ENCODE measurements around the gene TRMT1. TPM values are rescaled to one million over a fixed set of nuclear protein-coding genes. Genes with fewer than 3 reads are reported as not detected.
A peak's percentile ranks its signal among the peaks of the same experiment; 100 is the strongest.

The TRMT1 gene
- total RNA-seq, 1 experiment from 2014 or later: 109 TPM

DNA sequence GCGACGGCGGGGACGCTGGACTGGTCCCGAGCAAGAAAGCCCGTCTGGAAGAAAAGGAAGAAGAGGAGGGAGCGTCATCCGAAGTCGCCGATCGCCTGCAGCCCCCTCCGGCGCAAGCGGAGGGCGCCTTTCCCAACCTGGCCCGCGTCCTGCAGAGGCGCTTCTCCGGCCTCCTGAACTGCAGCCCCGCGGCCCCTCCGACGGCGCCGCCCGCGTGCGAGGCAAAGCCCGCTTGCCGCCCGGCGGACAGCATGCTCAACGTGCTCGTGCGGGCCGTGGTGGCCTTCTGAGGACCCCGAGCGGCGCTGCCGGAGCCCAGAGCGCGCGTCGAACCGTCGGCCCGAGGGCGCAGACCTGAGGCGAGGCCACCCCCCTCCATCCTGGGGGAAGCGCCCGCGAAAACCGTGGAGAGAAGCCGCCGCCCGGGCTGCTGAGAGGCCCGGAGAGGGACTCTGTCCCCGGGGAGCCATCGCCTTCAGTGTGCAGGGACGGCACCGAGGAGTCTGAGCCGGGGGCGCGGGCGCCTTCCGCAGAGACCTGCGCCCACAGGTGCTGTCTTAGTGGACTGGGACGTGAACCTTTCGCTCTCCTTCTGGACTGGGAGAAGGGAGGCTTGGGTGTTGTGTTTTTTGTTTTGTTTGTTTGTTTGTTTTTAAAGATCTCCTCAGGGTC, 37.2 kb upstream of the TRMT1 start:
- H3K9me3 ChIP-seq (ENCODE audit: low read depth, low read length, poor library complexity, severe bottlenecking): no peaks in the 10 kb centered on the region
- H3K4me1 ChIP-seq (ENCODE audit: insufficient read depth, low read length, poor library complexity, severe bottlenecking): peaks cover 19% of the 10 kb centered on the region
- peaks cover 17% of the 10 kb centered on the region for H3K36me3 ChIP-seq (ENCODE audit: insufficient read depth, low read length, poor library complexity, severe bottlenecking)
- TF ChIP-seq CTCF (conservative IDR thresholded peaks at IDR 0.05; ENCODE audit: low read depth, low read length) (no peak), EZH2 (IDR thresholded peaks at IDR 0.05; ENCODE audit: borderline replicate concordance, low read depth, low read length, poor library complexity, severe bottlenecking) (no peak)
- no TSS peak for BruUV-seq (replicated peaks)
- H3K4me3 ChIP-seq (ENCODE audit: low read depth, low read length, poor library complexity, severe bottlenecking): peak overlapping the region; percentile 79
- intact Hi-C loops (cut with micrococcal nuclease; ENCODE audit: unreplicated experiment): no loop called here
- CTCF ChIA-PET: no interaction called here
- no peaks in the 10 kb centered on the region for H3K27me3 ChIP-seq (replicated peaks; ENCODE audit: insufficient read depth, low read depth, low read length, poor library complexity)
- POLR2A ChIA-PET (ENCODE audit: low non-redundant PET): interaction anchor here (1.7 kb wide), 1 partner anchor 36 kb away, joined by 6 read pairs; the partner anchor contains the start of gene NACC1
- peak overlapping the region; percentile 100 for H3K27ac ChIP-seq (ENCODE audit: low read depth, low read length, poor library complexity, severe bottlenecking)
- DNase-seq (ENCODE audit: low spot score): peak; percentile 63

- Histone ChIP-seq H3K4me3 (ENCODE audit: low read depth, low read length, poor library complexity, severe bottlenecking) (peak overlapping the region; percentile 79), H3K4me1 (ENCODE audit: insufficient read depth, low read length, poor library complexity, severe bottlenecking) (peaks cover 19% of the 10 kb centered on the region), H3K9me3 (ENCODE audit: low read depth, low read length, poor library complexity, severe bottlenecking) (no peaks in the 10 kb centered on the region), H3K27me3 (replicated peaks; ENCODE audit: insufficient read depth, low read depth, low read length, poor library complexity) (no peaks in the 10 kb centered on the region), H3K36me3 (ENCODE audit: insufficient read depth, low read length, poor library complexity, severe bottlenecking) (peaks cover 17% of the 10 kb centered on the region), H3K27ac (ENCODE audit: low read depth, low read length, poor library complexity, severe bottlenecking) (peak overlapping the region; percentile 100)
- TF ChIP-seq EZH2 (IDR thresholded peaks at IDR 0.05; ENCODE audit: borderline replicate concordance, low read depth, low read length, poor library complexity, severe bottlenecking) (no peak), CTCF (conservative IDR thresholded peaks at IDR 0.05; ENCODE audit: low read depth, low read length) (peak; percentile 44)
- no peak for DNase-seq (ENCODE audit: low spot score)
- intact Hi-C loops (cut with micrococcal nuclease; ENCODE audit: unreplicated experiment): no loop called here
- POLR2A ChIA-PET (ENCODE audit: low non-redundant PET): interaction anchor here (0.7 to 1.7 kb wide), 5 partner anchors 9 to 176 kb away, joined by 3 to 13 read pairs (median 4); partner anchors contain the start of gene NACC1
- CTCF ChIA-PET: interaction anchor here (0.9 to 1.4 kb wide), 2 partner anchors 42 to 109 kb away, joined by 5 to 9 read pairs; no protein-coding TSS in a partner anchor
- BruUV-seq (replicated peaks): TSS peak; percentile 75
Observed at GRCh38 chr19:13152974-13153568, 36.5 kb upstream of the TRMT1 start.

DNA sequence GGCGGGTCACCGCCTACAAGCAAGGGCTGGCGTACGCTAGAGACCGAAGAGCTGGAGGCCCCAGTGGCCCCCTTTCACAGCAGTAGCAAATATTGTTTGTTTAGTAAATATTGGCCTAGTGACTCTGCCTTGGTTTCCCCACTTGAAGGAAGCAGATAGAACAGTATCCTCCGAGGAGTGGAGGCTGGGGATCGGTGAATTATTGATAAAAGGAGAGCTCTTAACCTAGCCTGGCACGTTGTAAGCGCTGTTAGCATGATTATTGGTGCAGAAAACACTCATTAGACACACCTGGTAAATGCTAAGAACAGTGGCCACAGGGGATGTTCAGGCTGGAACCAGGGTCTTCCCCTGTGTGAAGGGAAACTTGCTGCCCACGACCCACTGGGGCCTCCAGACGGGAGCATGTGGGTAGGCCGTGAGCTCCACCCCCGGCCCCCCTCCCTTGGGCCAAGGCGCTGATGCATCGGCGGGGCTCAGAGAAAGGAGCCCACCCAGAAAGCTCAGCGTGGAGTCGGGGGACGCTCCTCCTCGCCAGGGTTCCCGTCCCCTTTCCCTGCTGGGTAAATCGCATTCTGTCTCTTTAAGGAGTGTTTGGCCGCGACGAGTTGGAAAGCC, 35.9 kb upstream of the TRMT1 start:
- ChIA-PET POLR2A (ENCODE audit: low non-redundant PET) (interaction anchor here (0.7 to 1.7 kb wide), 5 partner anchors 9 to 175 kb away, joined by 3 to 13 read pairs (median 4); partner anchors contain the start of gene NACC1), CTCF (interaction anchor here (0.9 to 1.4 kb wide), 2 partner anchors 42 to 110 kb away, joined by 5 to 9 read pairs; no protein-coding TSS in a partner anchor)
- DNase-seq (ENCODE audit: low spot score): peak; percentile 99
- TF ChIP-seq CTCF (conservative IDR thresholded peaks at IDR 0.05; ENCODE audit: low read depth, low read length) (no peak), EZH2 (IDR thresholded peaks at IDR 0.05; ENCODE audit: borderline replicate concordance, low read depth, low read length, poor library complexity, severe bottlenecking) (no peak)
- Histone ChIP-seq H3K27ac (ENCODE audit: low read depth, low read length, poor library complexity, severe bottlenecking) (peak overlapping the region; percentile 100), H3K9me3 (ENCODE audit: low read depth, low read length, poor library complexity, severe bottlenecking) (no peaks in the 10 kb centered on the region), H3K4me3 (ENCODE audit: low read depth, low read length, poor library complexity, severe bottlenecking) (peak overlapping the region; percentile 79), H3K27me3 (replicated peaks; ENCODE audit: insufficient read depth, low read depth, low read length, poor library complexity) (no peaks in the 10 kb centered on the region), H3K36me3 (ENCODE audit: insufficient read depth, low read length, poor library complexity, severe bottlenecking) (peaks cover 17% of the 10 kb centered on the region), H3K4me1 (ENCODE audit: insufficient read depth, low read length, poor library complexity, severe bottlenecking) (peaks cover 19% of the 10 kb centered on the region)
- BruUV-seq (replicated peaks): no TSS peak
- intact Hi-C loops (cut with micrococcal nuclease; ENCODE audit: unreplicated experiment): no loop called here
